ENCODE results near the gene QRFP.

The QRFP gene

GRCh38 chr9:130904070-130905044 is 7.7 kb upstream of the QRFP start:
- no peak for DNase-seq (ENCODE audit: low read depth)

- DNase-seq (ENCODE audit: low read depth) = no peak
These were observed 6.8 kb upstream of the QRFP start for GRCh38 chr9:130903194-130904069.

- DNase-seq (ENCODE audit: low read depth) = no peak
These were observed 5.9 kb upstream of the QRFP start for GRCh38 chr9:130902204-130903185.

GRCh38 chr9:130901498-130902203 is 5.0 kb upstream of the QRFP start:
- DNase-seq (ENCODE audit: low read depth) = no peak

- DNase-seq (ENCODE audit: low read depth) = no peak
These were observed 4.3 kb upstream of the QRFP start for GRCh38 chr9:130900701-130901497.

GRCh38 chr9:130899051-130899748 is 2.6 kb upstream of the QRFP start:
- no peak for DNase-seq (ENCODE audit: low read depth)

- no peak for DNase-seq (ENCODE audit: low read depth)
These were observed 1.9 kb upstream of the QRFP start for GRCh38 chr9:130898552-130898852.

GRCh38 chr9:130897848-130898551 is 1.4 kb upstream of the QRFP start:
- no peak for DNase-seq (ENCODE audit: low read depth)

GRCh38 chr9:130897105-130897751 is 616 bp upstream of the QRFP start:
- no peak for DNase-seq (ENCODE audit: low read depth)

- DNase-seq (ENCODE audit: low read depth) = no peak
These were observed 955 bp downstream of the QRFP start for GRCh38 chr9:130895481-130896232.

GRCh38 chr9:130895038-130895437 is 1.6 kb downstream of the QRFP start:
- no peak for DNase-seq (ENCODE audit: low read depth)

GRCh38 chr9:130894546-130894945 is 2.1 kb downstream of the QRFP start:
- no peak for DNase-seq (ENCODE audit: low read depth)

GRCh38 chr9:130893341-130894101 is 3.1 kb downstream of the QRFP start:
- no peak for DNase-seq (ENCODE audit: low read depth)

GRCh38 chr9:130892477-130893304 is 3.9 kb downstream of the QRFP start:
- DNase-seq (ENCODE audit: low read depth) = no peak

GRCh38 chr9:130891688-130892476 is 4.7 kb downstream of the QRFP start:
- DNase-seq (ENCODE audit: low read depth) = no peak

All from stimulated activated CD8-positive, alpha-beta memory T cell treated with anti-CD3 and anti-CD28 coated beads, Interleukin-4, amount 100 ng/mL, for 24 hours (primary cell).